SU-DHL-6 (cell line): Measurements from ENCODE around the gene LBH.

Source experiments
- H2AFZ ChIP-seq: fragments of 200-600 bp; sonication (generic); 2 replicates; pipeline ENCODE4 v1.6.1; 2014; ENCODE audit warnings: low read depth, mild to moderate bottlenecking, moderate library complexity, mixed read lengths, antibody characterized with exemption, low read length; ENCODE audit not compliant: severe bottlenecking
- H3F3A ChIP-seq: fragments of 200-600 bp; shearing (Covaris generic); 2 replicates; pipeline ENCODE4 v1.6.0; 2016; ENCODE audit warnings: antibody characterized with exemption, mild to moderate bottlenecking; ENCODE audit not compliant: insufficient read depth
- H3K27ac ChIP-seq: fragments of 200-600 bp; sonication (generic); 2 replicates; pipeline ENCODE4 v1.5.1; 2016; ENCODE audit warnings: low read depth, mild to moderate bottlenecking, low read length, moderate library complexity, mixed read lengths
- H3K27me3 ChIP-seq: fragments of 200-600 bp; sonication (generic), shearing (Covaris generic); 2 replicates; pipeline ENCODE4 v1.6.0; 2014; ENCODE audit warnings: mild to moderate bottlenecking, low read length
- H3K36me3 ChIP-seq: fragments of 200-600 bp; sonication (generic); 2 replicates; pipeline ENCODE4 v1.6.1; 2014; ENCODE audit warnings: mild to moderate bottlenecking, low read length, mixed read lengths
- H3K4me2 ChIP-seq: fragments of 300-600, 200-600 bp; shearing (Covaris generic), sonication (generic); 2 replicates; pipeline ENCODE4 v1.6.0; 2014; ENCODE audit warnings: low read length, low read depth, mild to moderate bottlenecking; ENCODE audit not compliant: poor library complexity, severe bottlenecking
- H3K4me3 ChIP-seq: fragments of 200-600 bp; sonication (generic); 2 replicates; pipeline ENCODE4 v1.5.1; 2014; ENCODE audit warnings: antibody characterized with exemption, low read length, mild to moderate bottlenecking, mixed read lengths; ENCODE audit not compliant: insufficient read depth, poor library complexity, severe bottlenecking
- H3K79me2 ChIP-seq: fragments of 200-600 bp; sonication (generic); 2 replicates; pipeline ENCODE4 v1.6.1; 2014; ENCODE audit warnings: mild to moderate bottlenecking, low read length, moderate library complexity; ENCODE audit not compliant: insufficient read depth
- H3K9ac ChIP-seq: fragments of 200-600 bp; sonication (generic); 2 replicates; pipeline ENCODE4 v1.7.0; 2014; ENCODE audit warnings: mild to moderate bottlenecking, low read length
- H3K9me2 ChIP-seq: fragments of 200-600 bp; sonication (generic); replicated peaks from 2 replicates; pipeline ENCODE4 v1.6.1; 2014; ENCODE audit warnings: low read length; ENCODE audit not compliant: insufficient read depth
- H3K9me3 ChIP-seq: fragments of 200-600 bp; sonication (generic); 2 replicates; pipeline ENCODE4 v1.6.1; 2014; ENCODE audit warnings: low read length, mixed read lengths; ENCODE audit not compliant: insufficient read depth
- H4K20me1 ChIP-seq: fragments of 200-600 bp; sonication (generic); 2 replicates; pipeline ENCODE4 v1.6.1; 2014; ENCODE audit warnings: low read depth, mild to moderate bottlenecking, antibody characterized with exemption, low read length, moderate library complexity, mixed read lengths
- CTCF ChIP-seq: fragments of 200-600 bp; sonication (generic); IDR thresholded peaks from one replicate; pipeline ENCODE4 v1.5.1; 2017; ENCODE audit warnings: antibody characterized with exemption, mild to moderate bottlenecking, low read length, moderate library complexity; ENCODE audit not compliant: insufficient read depth, poor library complexity, severe bottlenecking
- EZH2phosphoT487 ChIP-seq: fragments of 200-600 bp; sonication (generic), shearing (Covaris generic); conservative IDR thresholded peaks from 2 replicates; pipeline ENCODE4 v1.6.1; 2018; ENCODE audit warnings: mild to moderate bottlenecking, antibody characterized with exemption, low read length, moderate library complexity, mixed read lengths

Gene LBH

GRCh38 chr2:30303095-30303494 is 71.8 kb downstream of the LBH start:
- no peak for TF ChIP-seq CTCF
- no peak for TF ChIP-seq EZH2phosphoT487
- no peak overlapping the region for H3K27ac ChIP-seq
- H4K20me1 ChIP-seq: no peaks in the 10 kb centered on the region
- H3K27me3 ChIP-seq: no peaks in the 10 kb centered on the region
- H3K4me3 ChIP-seq: no peak overlapping the region
- H3K36me3 ChIP-seq: no peaks in the 10 kb centered on the region
- no peak overlapping the region for H3K4me2 ChIP-seq
- no peaks in the 10 kb centered on the region for H3K79me2 ChIP-seq
- no peaks in the 10 kb centered on the region for H3K9me3 ChIP-seq
- H3K9me2 ChIP-seq: no peaks in the 10 kb centered on the region
- H3K9ac ChIP-seq: no peak overlapping the region
- no peak overlapping the region for H2AFZ ChIP-seq
- H3F3A ChIP-seq: no peaks in the 10 kb centered on the region

GRCh38 chr2:30305235-30305634 is 73.9 kb downstream of the LBH start:
- Histone ChIP-seq H3K27ac (no peak overlapping the region), H3K79me2 (no peaks in the 10 kb centered on the region), H3K9ac (no peak overlapping the region), H4K20me1 (no peaks in the 10 kb centered on the region), H3K9me3 (no peaks in the 10 kb centered on the region), H3K27me3 (no peaks in the 10 kb centered on the region), H3K9me2 (no peaks in the 10 kb centered on the region), H3K4me3 (no peak overlapping the region), H3F3A (no peaks in the 10 kb centered on the region), H2AFZ (no peak overlapping the region), H3K36me3 (no peaks in the 10 kb centered on the region), H3K4me2 (no peak overlapping the region)
- TF ChIP-seq CTCF: no peak
- TF ChIP-seq EZH2phosphoT487: no peak

- Histone ChIP-seq H3K4me3 (no peak overlapping the region), H3K27me3 (no peaks in the 10 kb centered on the region), H4K20me1 (no peaks in the 10 kb centered on the region), H3K9ac (no peak overlapping the region), H3K79me2 (no peaks in the 10 kb centered on the region), H3F3A (no peaks in the 10 kb centered on the region), H3K36me3 (no peaks in the 10 kb centered on the region), H2AFZ (no peak overlapping the region), H3K27ac (no peak overlapping the region), H3K4me2 (no peak overlapping the region), H3K9me3 (no peaks in the 10 kb centered on the region), H3K9me2 (no peaks in the 10 kb centered on the region)
- TF ChIP-seq EZH2phosphoT487 (no peak), CTCF (no peak)
These were observed 75.2 kb downstream of the LBH start for GRCh38 chr2:30306522-30306921.

GRCh38 chr2:30308280-30308679 is 76.9 kb downstream of the LBH start:
- Histone ChIP-seq H3K27me3 (no peaks in the 10 kb centered on the region), H3K4me3 (no peak overlapping the region), H3K9me3 (no peaks in the 10 kb centered on the region), H3K36me3 (no peaks in the 10 kb centered on the region), H3K79me2 (no peaks in the 10 kb centered on the region), H4K20me1 (no peaks in the 10 kb centered on the region), H3K9ac (no peak overlapping the region), H3F3A (no peaks in the 10 kb centered on the region), H3K9me2 (no peaks in the 10 kb centered on the region), H2AFZ (no peak overlapping the region), H3K4me2 (no peak overlapping the region), H3K27ac (no peak overlapping the region)
- TF ChIP-seq EZH2phosphoT487 (no peak), CTCF (no peak)
